Lower leg skin (tissue), 4 donors: Measurements from ENCODE around the gene ARHGAP45. TPM values are rescaled to one million over a fixed set of nuclear protein-coding genes. Genes with fewer than 3 reads are reported as not detected.

ENCODE experiments used
- DNase-seq, 2 donors: peaks; one replicate each; pipeline ENCODE4 v3.0.0-alpha.2; 2019; ENCODE audit warnings: low spot score in 2 of 2
- H3K4me3 ChIP-seq: fragments of 200-600 bp; sonication (generic); 2 replicates; pipeline ENCODE4 v1.5.1; 2017; ENCODE audit warnings: mild to moderate bottlenecking, low read depth; ENCODE audit not compliant: poor library complexity, severe bottlenecking
- POLR2A ChIP-seq, 2 donors: fragments of 450-650 bp; IDR thresholded peaks; one replicate each; pipeline ENCODE4 v1.6.1; 2016 to 2017; ENCODE audit warnings: antibody characterized with exemption in 2 of 2, mild to moderate bottlenecking in 1 of 2, moderate library complexity in 1 of 2
- WGBS, 2 donors: methylation state at CpG; one replicate each; pipeline ENCODE4 v1.1.5; 2018; 5-methylcytosine and 5-hydroxymethylcytosine counted together
- intact Hi-C: fragments of 100-400 bp; cut with DNase I; formaldehyde crosslinking; loops from one replicate; pipeline ENCODE4 v1.15.0; 2023; ENCODE audit warnings: low total_unique reads
- total RNA-seq, 4 donors: library from RNA; depleted of rRNA; stranded (reverse); fragments of >200 nt; gene quantifications; one replicate each; pipeline ENCODE4 v1.1.0, GENCODE V29; 2016
- TF ChIP-seq, protein P1 (sequence below), 3 donors: fragments of 450-650 bp; IDR thresholded peaks; one replicate each; pipeline ENCODE4 v1.5.1; 2016; ENCODE audit warnings: antibody characterized with exemption in 3 of 3, mild to moderate bottlenecking in 3 of 3, moderate library complexity in 2 of 3

Gene ARHGAP45
- total RNA-seq, 4 donors from 2014 or later = 12.4 to 36.0 (median 14.4) TPM

DNA sequence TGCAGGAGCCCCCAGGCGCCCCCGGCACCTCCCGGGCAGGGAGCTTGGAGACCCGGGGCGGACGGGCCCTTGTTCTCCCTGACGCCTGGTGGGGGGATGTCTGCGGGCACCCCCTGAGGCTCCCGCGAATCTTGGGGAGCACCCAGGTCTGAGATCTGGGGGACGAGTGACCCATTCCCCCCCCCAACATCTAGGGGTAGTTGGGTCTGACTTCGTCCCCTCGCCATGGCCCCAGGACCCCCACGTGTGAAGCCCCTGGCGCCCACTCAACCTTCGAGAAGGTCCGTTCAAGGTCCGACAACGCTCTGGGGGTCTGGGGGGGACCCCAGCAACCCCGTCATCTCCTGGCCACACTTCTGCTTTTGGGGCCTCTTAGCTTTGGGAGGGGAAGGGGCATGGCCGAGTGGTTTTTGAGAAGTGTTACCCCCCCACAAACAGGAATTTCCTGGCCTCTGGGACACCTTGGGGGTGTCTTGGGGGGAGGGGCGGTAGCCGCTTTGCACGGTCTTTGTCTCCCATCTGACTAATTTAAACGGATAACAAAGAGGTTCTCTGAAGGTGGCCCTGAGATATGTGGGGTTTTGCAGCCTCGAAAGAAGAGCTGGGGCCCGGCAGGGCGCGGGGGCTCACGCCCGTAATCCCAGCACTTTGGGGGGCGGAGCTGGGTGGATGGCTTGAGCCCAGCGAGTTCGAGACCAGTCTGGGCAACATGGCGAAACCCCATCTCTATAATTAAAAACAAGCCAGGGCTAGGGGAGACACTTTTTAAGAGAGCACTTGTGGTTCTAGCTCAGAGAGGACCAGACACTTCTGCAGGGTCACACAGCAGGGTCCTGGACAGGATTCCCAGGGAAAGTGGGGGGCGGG is 40.0 kb upstream of the ARHGAP45 start:
- WGBS, 2 donors = 0 to 3% methylated on average over 25 to 32 of the region's 36 CpGs

GRCh38 chr19:1027650-1028061 is 39.3 kb upstream of the ARHGAP45 start:
- no peak for TF ChIP-seq POLR2A (IDR thresholded peaks at IDR 0.05)
- TF ChIP-seq, protein P1, sequence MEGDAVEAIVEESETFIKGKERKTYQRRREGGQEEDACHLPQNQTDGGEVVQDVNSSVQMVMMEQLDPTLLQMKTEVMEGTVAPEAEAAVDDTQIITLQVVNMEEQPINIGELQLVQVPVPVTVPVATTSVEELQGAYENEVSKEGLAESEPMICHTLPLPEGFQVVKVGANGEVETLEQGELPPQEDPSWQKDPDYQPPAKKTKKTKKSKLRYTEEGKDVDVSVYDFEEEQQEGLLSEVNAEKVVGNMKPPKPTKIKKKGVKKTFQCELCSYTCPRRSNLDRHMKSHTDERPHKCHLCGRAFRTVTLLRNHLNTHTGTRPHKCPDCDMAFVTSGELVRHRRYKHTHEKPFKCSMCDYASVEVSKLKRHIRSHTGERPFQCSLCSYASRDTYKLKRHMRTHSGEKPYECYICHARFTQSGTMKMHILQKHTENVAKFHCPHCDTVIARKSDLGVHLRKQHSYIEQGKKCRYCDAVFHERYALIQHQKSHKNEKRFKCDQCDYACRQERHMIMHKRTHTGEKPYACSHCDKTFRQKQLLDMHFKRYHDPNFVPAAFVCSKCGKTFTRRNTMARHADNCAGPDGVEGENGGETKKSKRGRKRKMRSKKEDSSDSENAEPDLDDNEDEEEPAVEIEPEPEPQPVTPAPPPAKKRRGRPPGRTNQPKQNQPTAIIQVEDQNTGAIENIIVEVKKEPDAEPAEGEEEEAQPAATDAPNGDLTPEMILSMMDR (IDR thresholded peaks at IDR 0.05) = no peak
- intact Hi-C loops = no loop called here
- peak overlapping the region; percentile 73 for H3K4me3 ChIP-seq
- WGBS, 2 donors = 1 to 2% methylated on average over 10 to 16 of the region's 16 CpGs
- DNase-seq = no peak

More for the DNA sequence above, 40.0 kb upstream of the ARHGAP45 start:
- no peak for DNase-seq
- intact Hi-C loops = no loop called here
- peak overlapping the region; percentile 73 for H3K4me3 ChIP-seq
- TF ChIP-seq, protein P1 (IDR thresholded peaks at IDR 0.05) = no peak
- no peak for TF ChIP-seq POLR2A (IDR thresholded peaks at IDR 0.05)

- peak in 1 of 2 donors; percentile 95 for DNase-seq
- H3K4me3 ChIP-seq = peak overlapping the region; percentile 73
- WGBS, 2 donors = 1 to 4% methylated on average over 29 to 47 of the region's 58 CpGs
- TF ChIP-seq, protein P1 (IDR thresholded peaks at IDR 0.05) = no peak
- no peak for TF ChIP-seq POLR2A (IDR thresholded peaks at IDR 0.05)
- intact Hi-C loops = no loop called here
Observed at GRCh38 chr19:1028062-1028926, 38.7 kb upstream of the ARHGAP45 start.

- DNase-seq = no peak
- H3K4me3 ChIP-seq = no peak overlapping the region
- no peak for TF ChIP-seq POLR2A (IDR thresholded peaks at IDR 0.05)
- TF ChIP-seq, protein P1 (IDR thresholded peaks at IDR 0.05) = no peak
- intact Hi-C loops = no loop called here
- 87 to 90% methylated on average over 19 to 20 of the region's 20 CpGs for WGBS, 2 donors
Observed at GRCh38 chr19:1032264-1032867, 34.6 kb upstream of the ARHGAP45 start.

DNA sequence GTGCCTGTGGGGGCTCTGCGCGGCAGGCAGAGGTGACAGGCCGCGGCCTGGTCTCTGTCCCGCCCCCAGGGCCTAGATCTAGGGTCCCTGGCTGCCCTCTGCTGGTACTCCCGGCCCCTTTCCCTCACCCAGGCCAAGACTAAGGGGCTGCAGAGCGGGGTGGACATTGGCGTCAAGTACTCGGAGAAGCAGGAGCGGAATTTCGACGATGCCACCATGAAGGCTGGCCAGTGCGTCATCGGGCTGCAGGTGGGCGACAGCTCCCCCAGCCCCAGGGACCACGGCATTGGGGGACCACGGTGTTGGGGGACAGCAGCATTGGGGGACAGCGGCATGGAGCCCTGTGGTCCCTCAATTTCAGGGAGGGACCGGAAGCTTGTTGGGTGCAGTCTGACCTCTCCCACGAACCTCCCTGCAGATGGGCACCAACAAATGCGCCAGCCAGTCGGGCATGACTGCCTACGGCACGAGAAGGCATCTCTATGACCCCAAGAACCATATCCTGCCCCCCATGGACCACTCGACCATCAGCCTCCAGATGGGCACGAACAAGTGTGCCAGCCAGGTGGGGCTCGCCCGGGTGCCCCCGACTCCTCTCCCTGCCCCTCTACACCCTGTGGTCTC is 30.9 kb upstream of the ARHGAP45 start:
- H3K4me3 ChIP-seq = no peak overlapping the region
- 84 to 89% methylated on average over 18 to 28 of the region's 29 CpGs for WGBS, 2 donors
- TF ChIP-seq, protein P1 (IDR thresholded peaks at IDR 0.05) = no peak
- TF ChIP-seq POLR2A (IDR thresholded peaks at IDR 0.05) = no peak
- DNase-seq = no peak
- intact Hi-C loops = no loop called here
